ENCODE measurements around the gene PSMA4. TPM values are rescaled to one million over a fixed set of nuclear protein-coding genes. Genes with fewer than 3 reads are reported as not detected.

The PSMA4 gene
- total and polyA plus RNA-seq, 2 of the 8 experiments (the other 6 are each of a cell fraction or from before 2014, with no cell fraction given) = 348 to 445 TPM

- TF ChIP-seq HDAC2 (IDR thresholded peaks at IDR 0.05; ENCODE audit: borderline replicate concordance in 1 of 2, low read depth in 2 of 2, low read length in 2 of 2) = no peak
- TF ChIP-seq KDM1A (IDR thresholded peaks at IDR 0.05; ENCODE audit: borderline replicate concordance, low read length) = no peak
- no peak for TF ChIP-seq RNF2 (IDR thresholded peaks at IDR 0.05; ENCODE audit: borderline replicate concordance, low read depth, low read length, missing control alignments, poor library complexity, severe bottlenecking)
- TF ChIP-seq SIX5 (IDR thresholded peaks at IDR 0.05; ENCODE audit: low read depth, low read length) = no peak
- TF ChIP-seq ATF2 (IDR thresholded peaks at IDR 0.05; ENCODE audit: low read length) = no peak
- TF ChIP-seq POU5F1 (IDR thresholded peaks at IDR 0.05; ENCODE audit: low read depth, low read length) = no peak
These were observed 6.9 kb upstream of the PSMA4 start (continued) for GRCh38 chr15:78533331-78533730.

Data from H1 (cell line).